NCI-H2029 (cell line): ENCODE measurements around the gene MINAR1.

Source experiments
- DNase-seq: peaks from one replicate; lab custom pipeline; 2025; lab: John Stamatoyannopoulos, UW

MINAR1 gene

GRCh38 chr15:79463043-79463780 is 31.1 kb downstream of the MINAR1 start:
- DNase-seq = no peak

- no peak for DNase-seq
Observed at GRCh38 chr15:79463781-79464270, 31.7 kb downstream of the MINAR1 start.

- DNase-seq = no peak
Observed at GRCh38 chr15:79466488-79466887, 34.4 kb downstream of the MINAR1 start.

GRCh38 chr15:79467865-79468586 is 35.9 kb downstream of the MINAR1 start:
- DNase-seq = no peak

- DNase-seq = no peak
Observed at GRCh38 chr15:79472446-79472845, 40.3 kb downstream of the MINAR1 start.

- no peak for DNase-seq
Observed at GRCh38 chr15:79474252-79474651, 42.1 kb downstream of the MINAR1 start.

GRCh38 chr15:79475306-79475705 is 43.2 kb downstream of the MINAR1 start:
- DNase-seq = no peak

- no peak for DNase-seq
Observed at GRCh38 chr15:79478108-79478507, 46.0 kb downstream of the MINAR1 start.

GRCh38 chr15:79479616-79480015 is 47.5 kb downstream of the MINAR1 start:
- DNase-seq = no peak

- DNase-seq = no peak
Observed at GRCh38 chr15:79481793-79482192, 49.7 kb downstream of the MINAR1 start.
